Neural progenitor cell (in vitro differentiated cells): Measurements from ENCODE around the gene UPP1.

Experiments used
- CTCF ChIP-seq: fragments of 200-600 bp; sonication (generic); IDR thresholded peaks from 2 replicates; pipeline ENCODE4 v1.5.1; 2017; ENCODE audit warnings: antibody characterized with exemption, mild to moderate bottlenecking
- EZH2 ChIP-seq: fragments of 200-600 bp; sonication (generic); IDR thresholded peaks from 2 replicates; pipeline ENCODE4 v1.6.1; 2017; ENCODE audit warnings: antibody characterized with exemption, mild to moderate bottlenecking, moderate library complexity
- EZH2phosphoT487 ChIP-seq: fragments of 200-600 bp; sonication (generic); IDR thresholded peaks from 2 replicates; pipeline ENCODE4 v1.6.1; 2017; ENCODE audit warnings: antibody characterized with exemption

GRCh38 chr7:48101968-48102367 is 12.9 kb downstream of the UPP1 start:
- TF ChIP-seq CTCF, result peak; percentile 40
- TF ChIP-seq EZH2, result no peak
- no peak for TF ChIP-seq EZH2phosphoT487
